K562 (cell line): Measurements from ENCODE around the gene ODC1.

Experiments used
- ATF7 ChIP-seq: fragments of 450-650 bp; IDR thresholded peaks from 2 replicates; pipeline ENCODE4 v1.7.1; 2014; ENCODE audit warnings: mild to moderate bottlenecking, moderate library complexity
- CBX8 ChIP-seq: fragments of 200-600 bp; sonication (generic); IDR thresholded peaks from 2 replicates; pipeline ENCODE4 v1.6.1; 2012; ENCODE audit warnings: borderline replicate concordance, mixed run types, low read depth, mild to moderate bottlenecking, moderate library complexity, mixed read lengths, low read length, control low read depth, inconsistent platforms; ENCODE audit not compliant: poor library complexity, severe bottlenecking; ENCODE audit errors: extremely low read depth
- CHD1 ChIP-seq: fragments of 200-600 bp; sonication (generic); IDR thresholded peaks from one replicate; pipeline ENCODE4 v1.6.1; 2012; ENCODE audit warnings: mild to moderate bottlenecking, moderate library complexity, low read length, inconsistent platforms
- ESRRA ChIP-seq: fragments of 450-650 bp; IDR thresholded peaks from 2 replicates; pipeline ENCODE4 v1.6.1; 2014; ENCODE audit warnings: low read depth, mild to moderate bottlenecking, moderate library complexity, borderline replicate concordance
- NBN ChIP-seq: fragments of 450-650 bp; IDR thresholded peaks from 2 replicates; pipeline ENCODE4 v1.6.1; 2016; ENCODE audit warnings: low read depth, mild to moderate bottlenecking
- POLR2AphosphoS5 ChIP-seq: IDR thresholded peaks from 2 replicates; pipeline ENCODE4 v1.6.1; 2011; ENCODE audit warnings: mild to moderate bottlenecking, low read depth, low read length, moderate library complexity; ENCODE audit not compliant: control insufficient read depth, insufficient read depth
- SMAD3 ChIP-seq: fragments of 450-650 bp; formaldehyde crosslinking; conservative IDR thresholded peaks from 2 replicates; pipeline ENCODE4 v1.4.0; 2020; ENCODE audit warnings: mild to moderate bottlenecking
- U2AF2 ChIP-seq: fragments of 200-400 bp; formaldehyde crosslinking; optimal IDR thresholded peaks from 2 replicates; pipeline ENCODE3; 2017; ENCODE audit warnings: low read depth, mild to moderate bottlenecking, low read length
- XRCC3 ChIP-seq: fragments of 450-650 bp; IDR thresholded peaks from 2 replicates; pipeline ENCODE4 v1.6.1; 2017; ENCODE audit warnings: mild to moderate bottlenecking, moderate library complexity
- ZNF717 ChIP-seq: fragments of 250-450 bp; sonication (Bioruptor Pico); IDR thresholded peaks from 2 replicates; pipeline ENCODE4 v1.5.0; 2021
- TF ChIP-seq, protein P1 (sequence below), 3 experiments: IDR thresholded peaks in 2 of 3; conservative IDR thresholded peaks in 1 of 3; 2 replicates each; pipeline ENCODE4 v1.5.1; 2011 to 2012; ENCODE audit warnings: low read length in 3 of 3, mild to moderate bottlenecking in 3 of 3, control low read depth in 2 of 3, improper control_type of control experiment in 1 of 3, inconsistent platforms in 1 of 3, low read depth in 1 of 3, mixed read lengths in 1 of 3, moderate library complexity in 1 of 3; ENCODE audit not compliant: insufficient read depth in 2 of 3
- TF ChIP-seq, protein P2 (sequence below): sonication (generic); formaldehyde crosslinking; IDR thresholded peaks from 2 replicates; pipeline ENCODE4 v1.8.1; 2023; ENCODE audit warnings: mild to moderate bottlenecking, missing genetic modification reagents

DNA sequence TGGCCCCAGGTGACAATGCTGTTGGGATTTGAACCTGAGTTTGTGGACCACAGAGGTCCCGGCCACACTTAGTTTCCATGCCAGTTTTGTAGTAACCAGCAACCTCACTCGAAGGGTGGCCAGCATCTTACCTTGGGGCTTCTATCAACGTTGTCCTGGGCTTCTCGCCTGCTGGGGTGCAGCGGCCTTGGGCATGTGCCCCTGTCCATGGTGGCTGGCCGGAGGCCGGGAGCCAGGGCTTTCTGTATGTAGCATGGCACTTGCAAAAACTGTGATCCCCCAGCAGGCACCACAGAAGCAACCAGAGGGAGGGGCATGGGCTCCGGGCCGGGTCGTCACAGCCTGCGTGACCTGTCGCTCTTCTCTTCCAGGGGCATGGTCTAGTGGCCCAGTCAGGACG is 51.7 kb downstream of the ODC1 start:
- TF ChIP-seq ZNF717 (CRISPR knock-in tag) (no peak), CHD1 (no peak), ATF7 (no peak), U2AF2 (no peak), ESRRA (no peak), CBX8 (no peak), POLR2AphosphoS5 (no peak), NBN (no peak), SMAD3 (no peak), XRCC3 (no peak)
- TF ChIP-seq, protein P1, sequence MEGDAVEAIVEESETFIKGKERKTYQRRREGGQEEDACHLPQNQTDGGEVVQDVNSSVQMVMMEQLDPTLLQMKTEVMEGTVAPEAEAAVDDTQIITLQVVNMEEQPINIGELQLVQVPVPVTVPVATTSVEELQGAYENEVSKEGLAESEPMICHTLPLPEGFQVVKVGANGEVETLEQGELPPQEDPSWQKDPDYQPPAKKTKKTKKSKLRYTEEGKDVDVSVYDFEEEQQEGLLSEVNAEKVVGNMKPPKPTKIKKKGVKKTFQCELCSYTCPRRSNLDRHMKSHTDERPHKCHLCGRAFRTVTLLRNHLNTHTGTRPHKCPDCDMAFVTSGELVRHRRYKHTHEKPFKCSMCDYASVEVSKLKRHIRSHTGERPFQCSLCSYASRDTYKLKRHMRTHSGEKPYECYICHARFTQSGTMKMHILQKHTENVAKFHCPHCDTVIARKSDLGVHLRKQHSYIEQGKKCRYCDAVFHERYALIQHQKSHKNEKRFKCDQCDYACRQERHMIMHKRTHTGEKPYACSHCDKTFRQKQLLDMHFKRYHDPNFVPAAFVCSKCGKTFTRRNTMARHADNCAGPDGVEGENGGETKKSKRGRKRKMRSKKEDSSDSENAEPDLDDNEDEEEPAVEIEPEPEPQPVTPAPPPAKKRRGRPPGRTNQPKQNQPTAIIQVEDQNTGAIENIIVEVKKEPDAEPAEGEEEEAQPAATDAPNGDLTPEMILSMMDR (IDR thresholded peaks at IDR 0.05 in 2 of 3, conservative IDR thresholded peaks at IDR 0.05 in 1 of 3; ENCODE audit: insufficient read depth in 2 of 3, low read depth in 1 of 3, low read length in 3 of 3), result no peak
- TF ChIP-seq, protein P2, sequence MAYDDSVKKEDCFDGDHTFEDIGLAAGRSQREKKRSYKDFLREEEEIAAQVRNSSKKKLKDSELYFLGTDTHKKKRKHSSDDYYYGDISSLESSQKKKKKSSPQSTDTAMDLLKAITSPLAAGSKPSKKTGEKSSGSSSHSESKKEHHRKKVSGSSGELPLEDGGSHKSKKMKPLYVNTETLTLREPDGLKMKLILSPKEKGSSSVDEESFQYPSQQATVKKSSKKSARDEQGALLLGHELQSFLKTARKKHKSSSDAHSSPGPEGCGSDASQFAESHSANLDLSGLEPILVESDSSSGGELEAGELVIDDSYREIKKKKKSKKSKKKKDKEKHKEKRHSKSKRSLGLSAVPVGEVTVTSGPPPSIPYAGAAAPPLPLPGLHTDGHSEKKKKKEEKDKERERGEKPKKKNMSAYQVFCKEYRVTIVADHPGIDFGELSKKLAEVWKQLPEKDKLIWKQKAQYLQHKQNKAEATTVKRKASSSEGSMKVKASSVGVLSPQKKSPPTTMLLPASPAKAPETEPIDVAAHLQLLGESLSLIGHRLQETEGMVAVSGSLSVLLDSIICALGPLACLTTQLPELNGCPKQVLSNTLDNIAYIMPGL (CRISPR knock-in tag), result no peak
